B cell (primary cell): ENCODE data around the gene UBE2O.

Source experiments
- EZH2 ChIP-seq: IDR thresholded peaks from 2 replicates; pipeline ENCODE4 v1.6.1; 2012; ENCODE audit warnings: borderline replicate concordance, low read depth, mild to moderate bottlenecking, moderate library complexity, low read length; ENCODE audit not compliant: insufficient read depth, poor library complexity, severe bottlenecking
- TF ChIP-seq, protein P1 (sequence below): fragments of 200-600 bp; IDR thresholded peaks from one replicate; pipeline ENCODE4 v1.8.0; 2022; ENCODE audit warnings: antibody characterized with exemption, mild to moderate bottlenecking

GRCh38 chr17:76446449-76447231 lies 6.3 kb downstream of the UBE2O start:
- TF ChIP-seq, protein P1, sequence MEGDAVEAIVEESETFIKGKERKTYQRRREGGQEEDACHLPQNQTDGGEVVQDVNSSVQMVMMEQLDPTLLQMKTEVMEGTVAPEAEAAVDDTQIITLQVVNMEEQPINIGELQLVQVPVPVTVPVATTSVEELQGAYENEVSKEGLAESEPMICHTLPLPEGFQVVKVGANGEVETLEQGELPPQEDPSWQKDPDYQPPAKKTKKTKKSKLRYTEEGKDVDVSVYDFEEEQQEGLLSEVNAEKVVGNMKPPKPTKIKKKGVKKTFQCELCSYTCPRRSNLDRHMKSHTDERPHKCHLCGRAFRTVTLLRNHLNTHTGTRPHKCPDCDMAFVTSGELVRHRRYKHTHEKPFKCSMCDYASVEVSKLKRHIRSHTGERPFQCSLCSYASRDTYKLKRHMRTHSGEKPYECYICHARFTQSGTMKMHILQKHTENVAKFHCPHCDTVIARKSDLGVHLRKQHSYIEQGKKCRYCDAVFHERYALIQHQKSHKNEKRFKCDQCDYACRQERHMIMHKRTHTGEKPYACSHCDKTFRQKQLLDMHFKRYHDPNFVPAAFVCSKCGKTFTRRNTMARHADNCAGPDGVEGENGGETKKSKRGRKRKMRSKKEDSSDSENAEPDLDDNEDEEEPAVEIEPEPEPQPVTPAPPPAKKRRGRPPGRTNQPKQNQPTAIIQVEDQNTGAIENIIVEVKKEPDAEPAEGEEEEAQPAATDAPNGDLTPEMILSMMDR, result no peak
- TF ChIP-seq EZH2, result no peak
